Measurements from ENCODE around the gene IRX2. TPM values are rescaled to one million over a fixed set of nuclear protein-coding genes. Genes with fewer than 3 reads are reported as not detected.

The IRX2 gene
- total and polyA plus RNA-seq, 2 of the 8 experiments (the other 6 are each of a cell fraction or from before 2014, with no cell fraction given): 23.4 to 40.4 TPM

- H3K4me2 ChIP-seq (ENCODE audit: insufficient read depth in 1 of 2, low read depth in 2 of 2, low read length in 2 of 2): peak overlapping the region; percentile 78 to 79
- H2BK20ac ChIP-seq (ENCODE audit: low read length): no peak overlapping the region
- no peak overlapping the region for H2BK15ac ChIP-seq (ENCODE audit: low read length)
- POLR2A ChIA-PET (ENCODE audit: partially characterized antibody): interaction anchor here (0.8 to 4.0 kb wide), 4 partner anchors 12 to 649 kb away, joined by 3 to 64 read pairs (median 4); partner anchors contain the start of gene IRX2
- no peak overlapping the region for H3K23ac ChIP-seq (ENCODE audit: insufficient read length)
- no peak overlapping the region; a peak in 2 of 7 replicates for H3K9ac ChIP-seq (replicated peaks in 1 of 4; ENCODE audit: extremely low read depth in 1 of 4, low read depth in 3 of 4, low read length in 3 of 4)
- H2AFZ ChIP-seq (ENCODE audit: low read length): 0 out of 2 replicates have a peak overlapping the region, but pooled peaks have one; percentile 46
- no peak overlapping the region for H3K27ac ChIP-seq (ENCODE audit: low read depth, low read length)
- H3K56ac ChIP-seq (replicated peaks; ENCODE audit: insufficient read length, low read depth, low read length): no peak overlapping the region
- H3K4ac ChIP-seq (replicated peaks; ENCODE audit: insufficient read length, low read depth, low read length): no peak overlapping the region
- no peak overlapping the region for H2BK120ac ChIP-seq (replicated peaks; ENCODE audit: low read depth, low read length)
- WGBS, 2 experiments (ENCODE audit: extremely low coverage in 1 of 2, insufficient coverage in 1 of 2, insufficient read length in 1 of 2, insufficient replicate concordance in 2 of 2, low coverage in 1 of 2, low lambda C conversion rate in 2 of 2, missing lambda C conversion rate in 1 of 2): 4% methylated on average over 56 of the region's 68 CpGs; no CpG with 5 or more reads in 1 of the 2 experiments
- H3K23me2 ChIP-seq (ENCODE audit: low read depth, low read length): peaks cover 9% of the 10 kb centered on the region; the same call in 1 of the 2 replicates
- H3K9me3 ChIP-seq (ENCODE audit: insufficient read depth in 2 of 2, low read depth in 1 of 2, low read length in 1 of 2): no peaks in the 10 kb centered on the region
- H4K5ac ChIP-seq (ENCODE audit: insufficient read length, low read depth, low read length): no peak overlapping the region
- peaks cover 3 to 31% (median 14%) of the 10 kb centered on the region in 4 experiments for H3K4me1 ChIP-seq (replicated peaks in 1 of 4; ENCODE audit: control insufficient read depth in 3 of 4, insufficient read depth in 4 of 4, low read length in 3 of 4)
- H3K18ac ChIP-seq (ENCODE audit: extremely low read depth, low read length): peak overlapping the region; percentile 71
- H2BK12ac ChIP-seq (ENCODE audit: low read depth, low read length): no peak overlapping the region
- H3K79me1 ChIP-seq (ENCODE audit: low read depth, low read length): no peaks in the 10 kb centered on the region
- H3K36me3 ChIP-seq (ENCODE audit: control insufficient read depth in 2 of 4, insufficient read depth in 4 of 4, low read length in 3 of 4): peaks cover 0 to 13% (median under 1%) of the 10 kb centered on the region in 4 experiments; a peak in 3 of 8 replicates
- peaks cover 8 to 16% of the 10 kb centered on the region in 2 experiments for H4K20me1 ChIP-seq (replicated peaks in 1 of 2; ENCODE audit: control insufficient read depth in 1 of 2, insufficient read depth in 2 of 2, low read length in 2 of 2)
- peak overlapping the region; percentile 38 to 62 (median 40) for H3K4me3 ChIP-seq (ENCODE audit: extremely low read depth in 1 of 4, insufficient read depth in 2 of 4, low read depth in 3 of 4, low read length in 4 of 4)
- DNase-seq (ENCODE audit: low read depth in 1 of 2, low spot score in 2 of 2) (peak in 1 of 2 experiments; percentile 79), FAIRE-seq (no peak)
- peaks cover 31 to 71% (median 64%) of the 10 kb centered on the region in 4 experiments for H3K27me3 ChIP-seq (replicated peaks in 1 of 4; ENCODE audit: control insufficient read depth in 3 of 4, extremely low read depth in 1 of 4, insufficient read depth in 3 of 4, low read length in 3 of 4)
- H4K8ac ChIP-seq (ENCODE audit: extremely low read depth, insufficient read depth, low read length): peak overlapping the region; percentile 71
- CTCF ChIA-PET (ENCODE audit: partially characterized antibody): interaction anchor here (0.6 to 1.3 kb wide), 2 partner anchors 50 to 508 kb away, joined by 3 read pairs; no protein-coding TSS in a partner anchor
- no peak overlapping the region for H2BK5ac ChIP-seq (ENCODE audit: low read depth, low read length)
- H3K14ac ChIP-seq (ENCODE audit: insufficient read length): no peak overlapping the region
- H2AK5ac ChIP-seq (ENCODE audit: low read depth, low read length): no peak overlapping the region
- H3K79me2 ChIP-seq (ENCODE audit: control insufficient read depth in 1 of 2, insufficient read depth in 2 of 2, low read length in 2 of 2): 0 out of 4 replicates have a peak, but pooled peaks cover 0 to 3% of the 10 kb centered on the region in 2 experiments
- H4K91ac ChIP-seq (replicated peaks; ENCODE audit: insufficient read length, low read length): peak overlapping the region; percentile 12
- TF ChIP-seq MAFK (IDR thresholded peaks at IDR 0.05; ENCODE audit: low read depth, low read length) (no peak), JUND (IDR thresholded peaks at IDR 0.05; ENCODE audit: low read length) (no peak), KDM4A (IDR thresholded peaks at IDR 0.05; ENCODE audit: low read depth, low read length, severe bottlenecking) (peak; percentile 64), SIN3A (conservative IDR thresholded peaks at IDR 0.05 in 1 of 2, IDR thresholded peaks at IDR 0.05 in 1 of 2; ENCODE audit: low read depth in 1 of 2, low read length in 2 of 2) (no peak), CTCF (IDR thresholded peaks at IDR 0.05; ENCODE audit: control extremely low read depth in 1 of 3, insufficient read depth in 1 of 3, low read depth in 1 of 3, low read length in 3 of 3) (no peak), TCF12 (IDR thresholded peaks at IDR 0.05; ENCODE audit: low read depth, low read length) (no peak), KDM1A (IDR thresholded peaks at IDR 0.05; ENCODE audit: borderline replicate concordance, low read length) (no peak), RXRA (IDR thresholded peaks at IDR 0.05; ENCODE audit: insufficient read depth, low read depth, low read length) (no peak)
Measured at GRCh38 chr5:2739360-2740050, 12.0 kb downstream of the IRX2 start.
